PC-9 (cell line): ENCODE data around the gene SMDT1. TPM values are rescaled to one million over a fixed set of nuclear protein-coding genes. Genes with fewer than 3 reads are reported as not detected.

Experiments
- BruUV-seq: library from RNA; stranded (reverse); fragments of 400-500 nt; replicated peaks from 2 replicates; lab custom pipeline; 2021; lab: Mats Ljungman, UMichigan
- CTCF ChIA-PET: fragments of 300-600 bp; sonication (Branson Sonifier 250); formaldehyde crosslinking; loops from one replicate; lab custom pipeline; 2022; ENCODE audit warnings: antibody characterized with exemption; lab: Charles Lee
- POLR2A ChIA-PET: fragments of 300-600 bp; sonication (Branson Sonifier 250); formaldehyde crosslinking; loops from one replicate; lab custom pipeline; 2022; ENCODE audit warnings: antibody characterized with exemption; ENCODE audit not compliant: unreplicated experiment; lab: Charles Lee
- DNase-seq, 2 experiments: peaks; one replicate each; pipeline versions ENCODE4 v3.0.0 to v3.0.0-alpha.2; 2015 to 2022; ENCODE audit warnings: mixed read lengths in 1 of 2
- H2AFZ ChIP-seq: fragments of 200-600 bp; sonication (generic); 2 replicates; pipeline ENCODE4 v1.8.1; 2017; ENCODE audit warnings: antibody characterized with exemption
- H3F3A ChIP-seq: fragments of 200-600 bp; sonication (generic); 2 replicates; pipeline ENCODE4 v1.8.1; 2017; ENCODE audit warnings: antibody characterized with exemption, mild to moderate bottlenecking, low read depth; ENCODE audit not compliant: insufficient read depth
- H3K27ac ChIP-seq: fragments of 200-600 bp; sonication (generic); 2 replicates; pipeline ENCODE4 v1.6.1; 2016; ENCODE audit warnings: mixed run types
- H3K27me3 ChIP-seq: fragments of 200-600 bp; sonication (generic); 2 replicates; pipeline ENCODE4 v1.6.1; 2016; ENCODE audit warnings: low read depth, mixed run types; ENCODE audit not compliant: insufficient read depth
- H3K36me3 ChIP-seq: fragments of 200-600 bp; sonication (generic); 2 replicates; pipeline ENCODE4 v1.6.1; 2016; ENCODE audit warnings: low read depth, mixed run types
- H3K4me1 ChIP-seq: fragments of 200-600 bp; sonication (generic); replicated peaks from 2 replicates; pipeline ENCODE4 v1.6.1; 2016; ENCODE audit warnings: mixed run types; ENCODE audit not compliant: insufficient read depth
- H3K4me2 ChIP-seq: fragments of 200-600 bp; sonication (generic); 2 replicates; pipeline ENCODE4 v1.6.1; 2017; ENCODE audit warnings: mixed run types
- H3K4me3 ChIP-seq: fragments of 200-600 bp; sonication (generic); 2 replicates; pipeline ENCODE4 v1.6.1; 2016; ENCODE audit warnings: mixed run types
- H3K79me2 ChIP-seq: fragments of 200-600 bp; sonication (generic); 2 replicates; pipeline ENCODE4 v1.6.1; 2017; ENCODE audit warnings: low read depth, mixed run types
- H3K9me2 ChIP-seq: fragments of 200-600 bp; sonication (generic); 2 replicates; pipeline ENCODE4 v1.8.1; 2017; ENCODE audit warnings: mild to moderate bottlenecking; ENCODE audit not compliant: insufficient read depth
- H3K9me3 ChIP-seq: fragments of 200-600 bp; sonication (generic); 2 replicates; pipeline ENCODE4 v1.8.1; 2016; ENCODE audit warnings: low read depth; ENCODE audit not compliant: insufficient read depth
- H4K20me1 ChIP-seq: fragments of 200-600 bp; sonication (generic); 2 replicates; pipeline ENCODE4 v1.8.1; 2017; ENCODE audit not compliant: insufficient read depth
- CTCF ChIP-seq: fragments of 200-600 bp; sonication (generic); conservative IDR thresholded peaks from 2 replicates; pipeline ENCODE4 v1.6.1; 2017; ENCODE audit warnings: mixed run types, antibody characterized with exemption, mild to moderate bottlenecking, moderate library complexity
- EZH2 ChIP-seq: fragments of 200-600 bp; sonication (generic); IDR thresholded peaks from 2 replicates; pipeline ENCODE4 v1.8.0; 2017; ENCODE audit warnings: antibody characterized with exemption, low read depth
- intact Hi-C: fragments of 100-400 bp; cut with micrococcal nuclease; formaldehyde crosslinking; loops from one replicate; pipeline ENCODE4 v1.10.0; 2022; ENCODE audit not compliant: unreplicated experiment
- total RNA-seq: library from RNA; stranded (reverse); gene quantifications from 2 replicates; pipeline ENCODE4 v1.2.3, GENCODE V29; 2021

The SMDT1 gene
- total RNA-seq, 1 experiment from 2014 or later = 55.3 TPM

GRCh38 chr22:42072606-42073330, 6.7 kb upstream of the SMDT1 start:
- H3K9me2 ChIP-seq = no peaks in the 10 kb centered on the region
- no peak overlapping the region for H3K4me2 ChIP-seq
- no peak overlapping the region for H3K27ac ChIP-seq
- no peak for TF ChIP-seq EZH2
- no peak for TF ChIP-seq CTCF
- intact Hi-C loops = loop anchor here (10.0 kb wide), 1 partner anchor 128 kb away; the partner anchor contains the start of gene CENPM
- H3F3A ChIP-seq = peaks cover 10% of the 10 kb centered on the region; the same call in 1 of the 2 replicates
- no peaks in the 10 kb centered on the region for H3K27me3 ChIP-seq
- H2AFZ ChIP-seq = no peak overlapping the region
- H4K20me1 ChIP-seq = no peaks in the 10 kb centered on the region
- POLR2A ChIA-PET = no interaction called here
- no peaks in the 10 kb centered on the region for H3K36me3 ChIP-seq
- H3K4me3 ChIP-seq = no peak overlapping the region
- peaks cover 16% of the 10 kb centered on the region for H3K4me1 ChIP-seq
- DNase-seq = no peak
- CTCF ChIA-PET = no interaction called here
- BruUV-seq = no TSS peak
- H3K9me3 ChIP-seq = no peaks in the 10 kb centered on the region; the same call in 1 of the 2 replicates
- H3K79me2 ChIP-seq = no peaks in the 10 kb centered on the region

- no peak overlapping the region for H3K4me2 ChIP-seq
- H2AFZ ChIP-seq = no peak overlapping the region
- peaks cover 18% of the 10 kb centered on the region for H3K4me1 ChIP-seq
- H3K27me3 ChIP-seq = no peaks in the 10 kb centered on the region
- no TSS peak for BruUV-seq
- intact Hi-C loops = loop anchor here (10.0 kb wide), 1 partner anchor 129 kb away; the partner anchor contains the start of gene CENPM
- H3K9me3 ChIP-seq = no peaks in the 10 kb centered on the region; the same call in 1 of the 2 replicates
- H3K36me3 ChIP-seq = no peaks in the 10 kb centered on the region
- H3K4me3 ChIP-seq = no peak overlapping the region
- TF ChIP-seq EZH2 (no peak), CTCF (no peak)
- no peak for DNase-seq
- no peaks in the 10 kb centered on the region for H4K20me1 ChIP-seq
- H3F3A ChIP-seq = peaks cover 14% of the 10 kb centered on the region; the same call in 1 of the 2 replicates
- POLR2A ChIA-PET = no interaction called here
- no peaks in the 10 kb centered on the region for H3K9me2 ChIP-seq
- CTCF ChIA-PET = no interaction called here
- no peak overlapping the region for H3K27ac ChIP-seq
- no peaks in the 10 kb centered on the region for H3K79me2 ChIP-seq
Measured at GRCh38 chr22:42073621-42074041, 5.9 kb upstream of the SMDT1 start.

- Histone ChIP-seq H3K4me1 (peaks cover 24% of the 10 kb centered on the region), H3F3A (peaks cover 14% of the 10 kb centered on the region; the same call in 1 of the 2 replicates), H2AFZ (no peak within 1 kb of the TSS), H3K4me3 (no peak within 1 kb of the TSS), H3K36me3 (no peaks in the 10 kb centered on the region), H3K27me3 (no peaks in the 10 kb centered on the region), H4K20me1 (no peaks in the 10 kb centered on the region), H3K27ac (no peak within 1 kb of the TSS), H3K9me3 (no peaks in the 10 kb centered on the region; the same call in 1 of the 2 replicates), H3K9me2 (no peaks in the 10 kb centered on the region), H3K4me2 (no peak within 1 kb of the TSS), H3K79me2 (no peaks in the 10 kb centered on the region)
- ChIA-PET POLR2A (no interaction called here), CTCF (no interaction called here)
- intact Hi-C loops = loop anchor here (10.0 kb wide), 1 partner anchor 129 kb away; the partner anchor contains the start of gene CENPM
- TF ChIP-seq EZH2 = no peak
- no peak for TF ChIP-seq CTCF
- peak in 1 of 2 experiments; percentile 29 for DNase-seq
- no TSS peak for BruUV-seq
Measured at GRCh38 chr22:42074132-42074811, 5.2 kb upstream of the SMDT1 start, which contains the start of gene PHETA2. PHETA2 (plus strand) TSS chr22:42074248; CDS start chr22:42077294, 3,046 bp downstream.
